DND-41 (cell line): ENCODE results near the gene SPSB3.

ENCODE experiments used
- ATAC-seq: fragments of 200-7000 bp; cut with Tn5 transposase; 3 replicates; pipeline ENCODE4 v1.9.1; 2021; ENCODE audit warnings: low read depth; ENCODE audit not compliant: insufficient read depth
- DNase-seq: peaks from one replicate; pipeline ENCODE4 v3.0.0-alpha.2; 2020
- H2AFZ ChIP-seq: 2 replicates; pipeline ENCODE4 v1.6.0; 2012; ENCODE audit warnings: low read depth, low read length
- H3K27ac ChIP-seq: 2 replicates; pipeline ENCODE4 v1.5.1; 2012; ENCODE audit warnings: low read length, inconsistent platforms
- H3K27me3 ChIP-seq: fragments of 200-600 bp; sonication (generic); 2 replicates; pipeline ENCODE4 v1.6.0; 2012; ENCODE audit warnings: low read length, mild to moderate bottlenecking, inconsistent platforms; ENCODE audit not compliant: insufficient read depth, poor library complexity
- H3K36me3 ChIP-seq: 2 replicates; pipeline ENCODE4 v1.5.1; 2012; ENCODE audit warnings: low read length, inconsistent platforms; ENCODE audit not compliant: insufficient read depth
- H3K4me1 ChIP-seq: 2 replicates; pipeline ENCODE4 v1.5.1; 2012; ENCODE audit warnings: mild to moderate bottlenecking, low read length; ENCODE audit not compliant: insufficient read depth
- H3K4me2 ChIP-seq: 2 replicates; pipeline ENCODE4 v1.6.0; 2012; ENCODE audit warnings: mild to moderate bottlenecking, moderate library complexity, low read length, inconsistent platforms; ENCODE audit not compliant: insufficient read depth
- H3K4me3 ChIP-seq, 2 experiments: fragments of 200-600 bp in 1 of 2; shearing (Covaris generic) in 1 of 2; 2 replicates each; pipeline ENCODE4 v1.5.1; 2012 to 2016; ENCODE audit warnings: inconsistent platforms in 2 of 2, low read length in 2 of 2, mild to moderate bottlenecking in 2 of 2, low read depth in 1 of 2, moderate library complexity in 1 of 2
- H3K79me2 ChIP-seq: 2 replicates; pipeline ENCODE4 v1.6.0; 2012; ENCODE audit warnings: low read length, inconsistent platforms; ENCODE audit not compliant: insufficient read depth
- H3K9ac ChIP-seq: 2 replicates; pipeline ENCODE4 v1.6.0; 2012; ENCODE audit warnings: low read depth, mild to moderate bottlenecking, inconsistent platforms, low read length, moderate library complexity
- H3K9me3 ChIP-seq: 2 replicates; pipeline ENCODE4 v1.5.1; 2012; ENCODE audit warnings: low read length, moderate library complexity, mild to moderate bottlenecking, inconsistent platforms; ENCODE audit not compliant: insufficient read depth, severe bottlenecking
- H4K20me1 ChIP-seq: 2 replicates; pipeline ENCODE4 v1.6.0; 2012; ENCODE audit warnings: low read length; ENCODE audit not compliant: insufficient read depth
- EZH2 ChIP-seq: IDR thresholded peaks from 3 replicates; pipeline ENCODE4 v1.6.1; 2012; ENCODE audit warnings: borderline replicate concordance, low read depth, mild to moderate bottlenecking, moderate library complexity, low read length, inconsistent platforms; ENCODE audit not compliant: severe bottlenecking
- TF ChIP-seq, protein P1 (sequence below): IDR thresholded peaks from 2 replicates; pipeline ENCODE4 v1.5.1; 2012; ENCODE audit warnings: borderline replicate concordance, low read length, moderate library complexity, mild to moderate bottlenecking; ENCODE audit not compliant: poor library complexity, severe bottlenecking; ENCODE audit errors: extremely low read depth

SPSB3 gene

DNA sequence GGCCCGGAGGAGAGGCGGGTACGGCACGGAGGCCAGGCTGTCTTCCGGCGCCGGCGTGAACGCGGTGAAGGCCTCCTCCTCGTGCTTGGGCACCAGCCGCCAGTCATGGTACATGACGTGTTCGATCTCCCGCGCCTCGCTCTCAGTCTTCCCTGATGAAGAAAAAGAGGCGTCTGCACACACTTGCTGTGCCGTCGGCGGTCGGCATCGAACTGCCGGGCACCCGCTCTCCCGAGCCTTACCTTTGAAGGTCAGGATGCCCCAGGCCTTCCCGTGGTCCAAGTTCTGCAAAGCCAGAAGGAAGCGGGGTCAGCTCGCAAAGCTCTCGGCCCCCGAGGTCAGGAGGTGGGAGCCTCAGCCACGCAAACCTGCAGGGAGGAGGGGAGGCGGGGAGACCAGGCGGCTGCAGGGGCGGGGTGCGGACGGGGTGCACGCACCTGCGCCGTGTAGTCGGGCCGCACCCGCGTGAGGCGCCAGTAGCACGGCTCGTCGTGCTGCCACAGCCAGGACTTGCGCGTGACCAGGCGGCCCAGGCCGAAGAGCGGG is 9.9 kb downstream of the SPSB3 start, which contains the start of gene EME2:
Gene EME2, plus strand, starts transcription at position 449 of the 546 bp plus-strand sequence. CDS start 418 bp downstream, outside the sequence.
- peak within 1 kb of the TSS; percentile 93 for H2AFZ ChIP-seq
- peak within 1 kb of the TSS; percentile 98 for H3K4me2 ChIP-seq
- no peaks in the 10 kb centered on the region for H3K27me3 ChIP-seq
- H4K20me1 ChIP-seq: peaks cover 44% of the 10 kb centered on the region
- H3K4me1 ChIP-seq: peaks cover 32% of the 10 kb centered on the region
- DNase-seq: peak; percentile 50
- H3K9ac ChIP-seq: peak within 1 kb of the TSS; percentile 99
- peaks cover 64% of the 10 kb centered on the region for H3K36me3 ChIP-seq
- peak; percentile 25 for ATAC-seq
- peak within 1 kb of the TSS; percentile 54 to 90 for H3K4me3 ChIP-seq
- TF ChIP-seq, protein P1, sequence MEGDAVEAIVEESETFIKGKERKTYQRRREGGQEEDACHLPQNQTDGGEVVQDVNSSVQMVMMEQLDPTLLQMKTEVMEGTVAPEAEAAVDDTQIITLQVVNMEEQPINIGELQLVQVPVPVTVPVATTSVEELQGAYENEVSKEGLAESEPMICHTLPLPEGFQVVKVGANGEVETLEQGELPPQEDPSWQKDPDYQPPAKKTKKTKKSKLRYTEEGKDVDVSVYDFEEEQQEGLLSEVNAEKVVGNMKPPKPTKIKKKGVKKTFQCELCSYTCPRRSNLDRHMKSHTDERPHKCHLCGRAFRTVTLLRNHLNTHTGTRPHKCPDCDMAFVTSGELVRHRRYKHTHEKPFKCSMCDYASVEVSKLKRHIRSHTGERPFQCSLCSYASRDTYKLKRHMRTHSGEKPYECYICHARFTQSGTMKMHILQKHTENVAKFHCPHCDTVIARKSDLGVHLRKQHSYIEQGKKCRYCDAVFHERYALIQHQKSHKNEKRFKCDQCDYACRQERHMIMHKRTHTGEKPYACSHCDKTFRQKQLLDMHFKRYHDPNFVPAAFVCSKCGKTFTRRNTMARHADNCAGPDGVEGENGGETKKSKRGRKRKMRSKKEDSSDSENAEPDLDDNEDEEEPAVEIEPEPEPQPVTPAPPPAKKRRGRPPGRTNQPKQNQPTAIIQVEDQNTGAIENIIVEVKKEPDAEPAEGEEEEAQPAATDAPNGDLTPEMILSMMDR: no peak
- TF ChIP-seq EZH2: no peak
- no peaks in the 10 kb centered on the region for H3K9me3 ChIP-seq
- peaks cover 44% of the 10 kb centered on the region for H3K79me2 ChIP-seq
- peak within 1 kb of the TSS; percentile 83 for H3K27ac ChIP-seq

DNA sequence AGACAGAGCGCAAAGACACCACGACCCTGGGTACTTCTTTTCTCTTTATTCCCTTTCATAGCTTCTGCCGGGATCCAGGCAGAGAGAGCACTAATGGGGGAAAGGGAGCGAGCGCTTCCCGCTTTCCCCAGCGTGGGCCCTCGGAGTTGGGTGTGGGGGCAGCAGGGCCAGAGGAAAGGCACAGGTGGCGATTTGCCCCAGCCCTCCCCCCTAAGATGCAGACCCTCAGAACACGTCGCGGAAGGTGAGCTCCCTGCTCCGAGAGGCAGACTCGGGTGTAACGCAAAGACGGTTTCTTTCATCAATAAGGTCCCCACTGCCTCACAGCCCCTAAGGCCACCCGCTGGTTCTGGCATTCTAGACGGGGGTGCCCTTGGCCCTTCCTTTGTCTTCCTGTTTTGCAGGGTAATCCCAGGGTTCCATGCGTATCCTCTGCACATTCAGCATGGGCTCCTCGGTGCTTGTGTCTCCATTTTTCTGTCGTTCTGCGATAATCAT is 10.5 kb downstream of the SPSB3 start:
- Histone ChIP-seq H3K27ac (peak overlapping the region; percentile 83), H3K9ac (peak overlapping the region; percentile 99), H3K4me2 (peak overlapping the region; percentile 98), H4K20me1 (peaks cover 39% of the 10 kb centered on the region), H3K4me3 (peak overlapping the region; percentile 54 to 90; a peak in 3 of 4 replicates), H3K4me1 (peaks cover 32% of the 10 kb centered on the region), H3K9me3 (no peaks in the 10 kb centered on the region), H2AFZ (peak overlapping the region; percentile 93; the same call in 1 of the 2 replicates), H3K36me3 (peaks cover 64% of the 10 kb centered on the region), H3K79me2 (peaks cover 44% of the 10 kb centered on the region), H3K27me3 (no peaks in the 10 kb centered on the region)
- ATAC-seq (no peak), DNase-seq (no peak)
- TF ChIP-seq EZH2: no peak
- TF ChIP-seq, protein P1: no peak

DNA sequence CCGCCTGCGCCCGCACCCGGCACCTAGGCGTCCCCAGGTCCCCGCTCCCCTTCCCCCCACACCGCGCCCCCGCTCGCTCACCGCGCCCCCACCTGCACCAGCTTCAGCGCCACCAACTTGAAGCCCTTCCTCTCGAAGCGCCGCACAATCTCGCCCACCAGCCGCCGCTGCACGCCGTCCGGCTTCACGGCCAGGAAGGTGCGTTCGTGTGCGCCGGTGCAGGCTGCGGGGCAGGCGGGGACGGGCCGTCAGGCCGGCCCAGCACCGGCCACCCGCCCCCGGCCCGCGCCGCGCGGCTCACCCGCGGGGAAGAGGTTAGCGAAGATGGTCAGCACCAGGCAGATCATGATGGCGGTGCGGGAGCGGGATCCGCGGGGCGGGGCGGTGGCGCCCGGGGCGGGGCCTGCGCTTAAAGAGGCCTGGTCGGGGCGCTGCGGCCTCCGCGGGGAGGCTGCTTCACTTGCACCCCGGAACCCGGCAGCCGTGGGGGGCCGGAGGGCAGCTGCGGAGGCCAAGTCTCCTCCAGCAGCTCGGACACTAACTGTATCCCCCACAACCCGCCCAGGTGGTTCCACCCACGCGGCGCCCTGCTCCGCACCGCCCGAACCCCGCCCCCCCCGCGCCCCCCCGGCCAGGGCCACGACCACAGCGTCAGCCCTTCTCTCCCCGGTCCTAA is 11.0 kb downstream of the SPSB3 start, which contains the start of gene NME3:
Gene NME3, minus strand, starts transcription at position 356 of the 676 bp plus-strand sequence. Its CDS starts 9 bp downstream, at position 347.
- peak within 1 kb of the TSS; percentile 98 for H3K4me2 ChIP-seq
- peak within 1 kb of the TSS; percentile 99 for H3K9ac ChIP-seq
- peaks cover 32% of the 10 kb centered on the region for H3K4me1 ChIP-seq
- TF ChIP-seq, protein P1: no peak
- TF ChIP-seq EZH2: no peak
- peak within 1 kb of the TSS; percentile 83 for H3K27ac ChIP-seq
- peaks cover 44% of the 10 kb centered on the region for H3K79me2 ChIP-seq
- peaks cover 64% of the 10 kb centered on the region for H3K36me3 ChIP-seq
- H3K4me3 ChIP-seq: peak within 1 kb of the TSS; percentile 54 to 90; a peak in 3 of 4 replicates
- peaks cover 37% of the 10 kb centered on the region for H4K20me1 ChIP-seq
- no peaks in the 10 kb centered on the region for H3K9me3 ChIP-seq
- H2AFZ ChIP-seq: peak within 1 kb of the TSS; percentile 93; the same call in 1 of the 2 replicates
- no peaks in the 10 kb centered on the region for H3K27me3 ChIP-seq
- DNase-seq (no peak), ATAC-seq (no peak)
